Stimulated activated CD8-positive, alpha-beta memory T cell treated with anti-CD3 and anti-CD28 coated beads, Interleukin-7, amount 100 ng/mL, for 24 hours (primary cell): ENCODE results near the gene COL24A1.
"Not testable (repeated sequence)": the region's sequence is repeated elsewhere in the genome, so short reads cannot be mapped to it uniquely, and the experiment has no call there.

ENCODE experiments used
- DNase-seq: peaks from one replicate; pipeline ENCODE4 v3.0.0-alpha.2; 2020; ENCODE audit warnings: low read depth

COL24A1 gene

DNA sequence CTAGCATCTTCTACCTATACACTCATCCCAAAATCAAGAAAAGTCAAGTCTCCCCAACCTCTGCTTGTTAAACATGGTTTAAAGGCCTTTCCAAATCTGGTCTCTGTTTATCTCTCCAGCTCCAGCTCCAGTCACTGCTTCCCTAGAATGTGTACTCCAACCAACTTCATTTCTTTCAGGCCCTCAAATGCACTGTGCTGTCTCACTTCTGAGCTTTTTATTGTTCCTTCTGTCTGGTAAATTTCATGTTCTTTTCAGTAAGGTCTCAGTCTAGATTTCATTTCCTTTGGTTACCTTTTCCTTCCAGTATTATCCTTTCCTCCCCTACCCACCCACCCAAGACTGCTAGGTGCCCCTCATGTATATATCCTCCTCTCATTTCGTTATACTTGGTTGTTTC lies 3.7 kb downstream of the COL24A1 start:
- DNase-seq: no peak

- no peak for DNase-seq
These were observed 5.1 kb downstream of the COL24A1 start for GRCh38 chr1:86151427-86151826.

- DNase-seq: no peak
These were observed 6.0 kb downstream of the COL24A1 start for GRCh38 chr1:86150553-86151055.

DNA sequence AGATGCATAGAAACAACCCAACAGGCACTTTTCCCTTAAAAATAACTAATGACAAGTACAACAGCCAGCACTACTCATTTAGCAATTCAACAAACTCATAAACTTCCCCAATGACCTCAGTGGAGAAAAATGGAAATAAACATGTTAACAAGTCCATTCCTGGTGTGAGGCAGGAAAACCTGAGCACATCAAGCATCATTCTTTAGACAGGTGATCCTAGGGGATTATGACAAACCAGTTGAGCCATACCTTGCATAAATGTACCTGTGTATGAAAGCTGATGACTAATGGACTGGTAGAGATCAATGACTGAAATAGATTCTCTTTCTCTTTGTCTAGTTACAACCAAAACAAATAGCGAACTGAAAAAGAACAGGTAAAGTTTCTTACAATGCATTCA lies 7.0 kb downstream of the COL24A1 start:
- no peak for DNase-seq

- no peak for DNase-seq
These were observed 8.8 kb downstream of the COL24A1 start for GRCh38 chr1:86147755-86148154.

DNA sequence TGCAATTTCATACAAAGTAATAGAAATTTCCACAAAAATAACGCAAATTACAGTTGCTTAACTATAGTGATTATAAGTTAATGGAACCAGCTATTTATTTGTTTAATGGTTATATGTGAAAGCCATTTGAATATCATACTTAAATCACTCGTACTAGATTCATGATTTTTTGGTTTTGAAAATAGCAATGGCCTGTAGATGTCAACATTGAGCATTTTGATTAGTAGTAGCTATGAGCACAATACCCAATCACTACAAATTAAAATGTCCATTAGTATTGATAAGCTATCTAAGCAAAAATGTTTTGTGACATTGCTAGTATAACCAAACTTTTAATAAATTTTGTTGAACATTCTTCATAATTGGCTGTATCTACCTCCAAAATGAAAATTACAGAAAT lies 10.0 kb downstream of the COL24A1 start:
- DNase-seq: no peak

- no peak for DNase-seq
These were observed 16.2 kb downstream of the COL24A1 start for GRCh38 chr1:86140281-86140880.

DNA sequence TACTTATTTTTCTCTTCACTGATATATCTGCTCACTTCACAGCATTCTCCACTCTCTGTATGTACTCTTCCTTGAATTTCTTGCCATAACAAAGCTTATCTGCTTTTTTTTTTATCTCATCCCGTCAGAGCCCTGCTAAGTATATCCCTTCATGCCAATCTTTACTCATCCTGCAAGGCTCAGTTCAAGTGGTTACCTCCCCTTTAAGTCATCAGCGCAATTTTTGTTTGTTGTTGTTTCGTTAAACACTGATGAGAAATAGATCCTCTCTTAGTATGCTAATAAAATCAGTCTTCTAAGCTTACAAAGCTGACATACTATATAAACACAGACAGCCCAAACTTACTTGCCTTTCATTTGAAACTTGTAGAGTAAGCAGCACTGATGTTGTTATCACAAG lies 17.8 kb downstream of the COL24A1 start:
- DNase-seq: no peak

DNA sequence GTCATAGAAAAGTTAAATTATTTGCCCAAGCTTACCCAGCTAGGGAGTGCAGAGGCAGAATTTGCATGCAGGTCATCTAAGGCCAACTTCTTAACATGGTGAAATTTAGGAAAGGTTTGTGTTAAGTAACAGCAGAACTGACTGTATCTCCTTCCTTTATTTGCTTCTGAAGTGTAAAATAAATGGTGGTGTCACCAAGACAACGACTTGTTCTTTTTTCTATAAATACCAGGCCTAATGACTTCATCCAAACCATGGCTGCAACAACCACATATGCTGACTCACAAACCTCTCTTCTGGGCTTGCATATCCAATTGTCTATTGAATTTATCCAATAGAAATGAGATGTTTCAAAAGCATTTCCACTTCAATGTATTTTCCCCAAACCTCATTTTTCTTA lies 19.1 kb downstream of the COL24A1 start:
- no peak for DNase-seq

GRCh38 chr1:86119214-86119764 lies 37.3 kb downstream of the COL24A1 start:
- no peak for DNase-seq

- DNase-seq: no peak
These were observed 41.7 kb downstream of the COL24A1 start for GRCh38 chr1:86114816-86115400.

- no peak for DNase-seq
These were observed 42.3 kb downstream of the COL24A1 start for GRCh38 chr1:86114236-86114635.

DNA sequence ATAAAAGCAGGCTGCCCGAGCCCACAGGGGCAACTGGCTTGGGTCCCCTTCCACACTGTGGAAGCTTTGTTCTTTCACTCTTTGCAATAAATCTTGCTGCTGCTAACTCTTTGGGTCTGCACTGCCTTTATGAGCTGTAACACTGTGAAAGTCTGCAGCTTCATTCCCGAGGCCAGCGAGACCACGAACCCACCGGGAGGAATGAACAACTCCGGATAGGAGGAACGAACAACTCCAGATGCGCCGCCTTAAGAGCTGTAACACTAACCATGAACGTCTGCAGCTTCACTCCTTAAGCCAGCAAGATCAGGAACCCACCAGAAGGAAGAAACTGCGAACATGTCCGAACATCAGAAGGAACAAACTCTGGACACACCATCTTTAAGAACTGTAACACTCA lies 45.0 kb downstream of the COL24A1 start:
- DNase-seq: not testable (repeated sequence)

DNA sequence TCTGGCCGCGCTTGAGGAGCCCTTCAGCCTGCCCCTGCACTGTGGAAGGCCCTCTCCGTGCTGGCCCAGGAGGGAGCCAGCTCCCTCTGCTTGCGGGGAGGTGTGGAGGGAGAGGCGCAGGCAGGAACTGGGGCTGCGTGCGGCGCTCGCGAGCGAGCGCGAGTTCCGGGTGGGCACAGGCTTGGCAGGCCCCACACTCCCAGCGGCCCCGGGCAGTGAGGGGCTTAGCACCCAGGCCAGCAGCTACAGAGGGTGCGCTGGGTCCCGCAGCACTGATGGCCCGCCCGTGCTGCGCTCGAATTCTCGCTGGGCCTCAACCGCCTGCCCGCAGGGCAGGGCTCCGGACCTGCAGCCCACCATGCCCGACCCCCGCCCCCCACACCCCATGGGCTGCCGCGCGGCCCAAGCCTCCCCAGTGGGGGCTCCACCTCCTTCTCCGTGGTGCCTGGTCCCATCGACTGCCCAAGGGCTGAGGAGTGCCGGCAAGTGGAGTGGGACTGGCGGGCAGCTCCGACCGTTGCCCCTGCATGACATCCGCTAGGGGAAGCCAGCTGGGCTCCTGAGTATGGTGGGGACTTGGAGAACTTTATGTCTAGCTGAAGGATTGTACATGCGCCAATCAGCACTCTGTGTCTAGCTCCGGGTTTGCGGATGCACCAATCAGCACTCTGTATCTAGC lies 46.0 kb downstream of the COL24A1 start:
- DNase-seq: no peak

DNA sequence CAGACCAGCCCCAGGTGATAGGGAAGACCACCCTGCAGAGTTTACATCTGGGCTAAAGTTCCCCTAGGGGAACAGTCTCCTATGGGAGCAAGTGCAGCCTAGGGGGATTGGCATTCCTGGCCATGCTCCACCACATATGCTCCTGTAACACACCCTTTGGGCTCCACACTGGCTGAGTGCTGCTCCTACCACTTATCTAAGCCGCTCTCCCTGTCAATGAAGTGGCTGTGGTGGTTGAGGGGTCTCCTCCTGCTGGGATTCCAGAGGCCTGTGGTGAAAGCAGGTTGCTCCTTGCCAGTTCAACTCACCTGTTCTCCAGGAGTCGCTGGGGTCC lies 51.1 kb downstream of the COL24A1 start:
- no peak for DNase-seq

DNA sequence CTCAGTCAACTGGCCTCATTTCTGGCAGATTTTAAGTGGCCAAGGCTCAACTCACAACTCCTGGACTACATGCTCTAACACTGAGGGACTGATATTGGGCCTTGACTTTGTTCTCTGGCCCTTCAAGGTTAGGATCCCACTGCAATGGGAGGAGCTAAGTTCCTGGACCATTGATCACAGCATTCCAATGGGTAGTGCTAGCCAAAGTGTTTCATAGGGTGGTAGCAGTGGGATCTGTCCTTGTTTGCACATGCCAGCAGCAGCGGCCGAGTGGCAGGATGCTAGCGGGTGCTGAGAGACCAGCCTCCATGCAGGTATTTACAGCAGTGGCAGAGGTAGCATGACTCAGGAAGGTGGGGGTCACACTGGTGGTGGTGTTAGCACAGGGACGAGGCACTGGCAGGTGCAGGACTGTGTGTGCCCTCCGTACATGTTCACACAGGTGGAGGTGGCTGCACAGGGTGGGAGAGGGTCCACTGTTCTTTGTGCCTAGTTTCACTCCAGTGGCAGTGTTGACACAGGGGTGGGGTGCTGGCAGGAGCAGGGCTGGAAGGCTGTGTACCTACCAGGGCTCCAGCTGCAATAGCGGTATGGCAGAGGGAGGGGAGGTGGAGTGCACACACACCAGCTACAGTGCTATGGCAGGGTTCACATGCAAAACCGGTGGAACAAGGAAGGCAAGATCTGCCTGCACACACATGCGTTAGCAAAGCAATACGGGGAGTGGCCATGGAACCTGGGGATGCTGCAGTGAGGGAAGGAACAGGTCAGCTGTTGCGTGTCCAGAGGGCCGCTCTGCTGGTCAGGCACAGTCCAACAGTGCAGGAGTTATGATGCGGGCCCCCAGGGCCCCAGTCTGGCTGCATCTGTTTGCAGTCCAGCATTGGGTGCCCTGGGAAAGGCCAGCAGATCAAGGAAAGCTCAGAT lies 51.7 kb downstream of the COL24A1 start:
- DNase-seq: no peak

DNA sequence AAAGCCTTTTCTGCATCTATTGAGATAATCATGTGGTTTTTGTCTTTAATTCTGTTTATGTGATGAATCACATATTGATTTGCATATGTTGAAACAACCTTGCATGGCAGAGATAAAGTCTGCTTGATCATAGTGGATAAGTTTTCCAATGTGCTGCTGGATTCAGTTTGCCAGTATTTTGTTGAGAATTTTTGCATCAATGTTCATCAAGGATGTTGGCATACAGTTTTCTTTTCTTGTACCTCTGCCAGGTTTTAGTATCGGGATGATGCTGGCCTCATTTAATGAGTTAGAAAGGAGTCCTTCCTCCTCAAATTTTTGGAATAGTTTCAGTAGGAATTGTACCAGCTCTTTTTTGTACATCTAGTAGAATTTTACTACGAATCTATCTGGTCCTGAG lies 55.0 kb downstream of the COL24A1 start:
- no peak for DNase-seq

DNA sequence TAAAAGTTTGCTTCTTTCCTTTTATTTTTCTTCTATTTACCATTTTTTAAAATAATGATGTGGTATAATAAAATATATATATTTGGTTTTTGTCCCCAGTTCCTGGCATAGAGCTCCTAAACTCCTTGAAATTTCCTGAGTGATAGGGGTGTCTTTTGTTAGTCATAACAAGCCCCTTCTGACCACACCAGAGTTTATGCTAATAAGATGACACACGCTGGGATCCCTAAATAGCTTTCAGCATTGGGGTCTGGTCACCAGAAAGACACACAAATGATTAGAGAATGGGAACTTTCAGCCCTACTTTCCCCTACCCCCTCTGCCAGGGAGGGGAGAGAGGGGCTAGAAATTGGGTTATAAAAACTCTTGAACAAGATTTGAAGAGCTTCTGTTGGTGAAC lies 56.2 kb downstream of the COL24A1 start:
- no peak for DNase-seq

DNA sequence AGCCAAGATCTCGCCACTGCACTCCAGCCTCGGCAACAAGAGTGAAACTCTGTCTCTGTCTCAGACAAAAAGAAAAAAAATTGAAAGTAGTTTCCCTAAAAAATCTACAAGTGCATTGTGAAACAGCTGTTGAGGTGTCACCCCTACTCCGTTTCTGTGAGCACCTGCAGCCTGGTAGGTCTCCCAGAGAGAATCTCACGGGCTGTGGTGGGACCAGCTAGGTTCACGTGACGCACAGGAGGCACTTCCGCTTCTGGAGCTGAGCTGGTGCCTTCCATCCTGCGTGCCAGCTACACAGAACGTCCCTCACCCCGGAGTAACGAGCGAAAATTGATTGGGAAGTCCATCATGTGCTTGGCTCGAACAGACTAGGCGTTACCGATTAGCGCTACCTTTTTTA lies 66.8 kb downstream of the COL24A1 start:
- DNase-seq: no peak

DNA sequence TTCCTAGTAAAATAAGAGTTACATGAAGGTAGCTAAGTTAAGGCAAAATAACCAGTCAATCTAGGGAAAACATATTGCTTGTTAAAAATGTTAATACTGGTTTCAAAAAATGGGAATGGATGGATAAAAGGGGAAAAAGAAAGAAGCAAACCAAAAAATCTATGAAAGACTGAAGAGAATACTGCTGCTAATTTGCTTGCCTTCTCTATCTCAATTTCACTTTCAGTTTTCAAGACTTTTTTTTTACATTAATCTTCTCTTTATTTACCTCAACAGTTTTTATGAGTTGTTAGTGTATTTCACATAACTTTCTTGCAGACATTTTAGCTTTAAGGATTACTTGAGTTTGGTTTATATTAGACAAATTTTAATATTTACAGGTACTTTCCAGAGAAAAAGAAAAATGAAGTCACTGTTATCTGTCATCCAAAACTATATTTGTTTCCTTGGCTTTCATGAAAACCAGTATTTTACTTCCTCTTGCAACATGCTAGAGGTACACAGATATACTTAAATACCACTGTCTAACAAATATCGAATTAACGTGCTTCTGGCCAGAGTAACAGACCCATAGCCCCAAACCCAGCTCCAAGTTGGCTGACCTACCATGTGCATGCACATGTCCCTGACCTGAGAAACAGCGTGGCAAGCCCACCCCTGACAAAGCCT lies 70.7 kb downstream of the COL24A1 start:
- DNase-seq: no peak

GRCh38 chr1:86084998-86085397 lies 71.6 kb downstream of the COL24A1 start:
- DNase-seq: no peak

GRCh38 chr1:86082183-86082582 lies 74.4 kb downstream of the COL24A1 start:
- no peak for DNase-seq
